ENCODE data around the gene PSG7. TPM values are rescaled to one million over a fixed set of nuclear protein-coding genes. Genes with fewer than 3 reads are reported as not detected.
"Not testable (repeated sequence)": the region's sequence is repeated elsewhere in the genome, so short reads cannot be mapped to it uniquely, and the experiment has no call there.

PSG7 gene
- polyA plus RNA-seq (2013, experiment 1 of 2) = not detected
- polyA plus RNA-seq (2013, experiment 2 of 2) = not detected

DNA sequence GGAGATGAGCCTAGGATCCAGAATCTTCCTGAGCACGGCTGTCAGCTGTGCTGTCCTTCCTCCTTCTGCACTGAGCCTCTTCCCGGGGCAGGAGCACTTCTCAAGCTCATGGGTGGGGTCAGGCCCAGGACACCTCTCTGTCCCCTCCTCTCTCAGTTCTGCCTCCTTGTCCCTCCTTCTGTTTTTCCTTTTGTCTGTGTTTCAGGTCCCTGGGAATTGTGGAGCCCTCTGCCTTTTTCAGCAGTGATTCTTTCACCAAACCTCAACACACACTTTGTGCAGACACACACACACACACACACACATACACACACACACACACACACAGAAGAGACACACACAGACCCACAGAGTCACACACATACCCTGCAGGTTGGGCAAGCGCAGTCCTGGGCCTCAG is at the start of gene PSG7:
Gene PSG7 (minus strand): TSS at position 101 of the 400 bp plus-strand sequence. CDS start 131 bp downstream, outside the sequence.
- not testable (repeated sequence) for H2BK5ac ChIP-seq (ENCODE audit: low read length); H3K4me3 ChIP-seq (ENCODE audit: low read length); H4K5ac ChIP-seq (ENCODE audit: low read length); DNase-seq; H3K4me2 ChIP-seq (ENCODE audit: low read length); H3K27me3 ChIP-seq (ENCODE audit: insufficient read depth, low read length, poor library complexity); H3K18ac ChIP-seq (ENCODE audit: low read length); H3K79me1 ChIP-seq (ENCODE audit: low read length); H3K4ac ChIP-seq (ENCODE audit: low read depth, low read length); H3K23ac ChIP-seq (ENCODE audit: low read length); H2AK5ac ChIP-seq (ENCODE audit: low read length); H4K8ac ChIP-seq (ENCODE audit: low read depth, low read length); H3K9ac ChIP-seq (ENCODE audit: low read length); H2BK15ac ChIP-seq (replicated peaks; ENCODE audit: low read depth); H3K36me3 ChIP-seq (ENCODE audit: control insufficient read depth, insufficient read depth, low read length); H3K4me1 ChIP-seq (ENCODE audit: control insufficient read depth, low read depth, low read length); H2BK120ac ChIP-seq (ENCODE audit: low read depth, low read length); H3K56ac ChIP-seq (ENCODE audit: low read length); H3K79me2 ChIP-seq (ENCODE audit: control insufficient read depth, insufficient read depth, low read length); H3K27ac ChIP-seq (ENCODE audit: low read depth, low read length)
- WGBS (ENCODE audit: extremely low coverage, insufficient coverage, low lambda C conversion rate) = no CpG with 5 or more reads among the region's 3 CpGs

DNA sequence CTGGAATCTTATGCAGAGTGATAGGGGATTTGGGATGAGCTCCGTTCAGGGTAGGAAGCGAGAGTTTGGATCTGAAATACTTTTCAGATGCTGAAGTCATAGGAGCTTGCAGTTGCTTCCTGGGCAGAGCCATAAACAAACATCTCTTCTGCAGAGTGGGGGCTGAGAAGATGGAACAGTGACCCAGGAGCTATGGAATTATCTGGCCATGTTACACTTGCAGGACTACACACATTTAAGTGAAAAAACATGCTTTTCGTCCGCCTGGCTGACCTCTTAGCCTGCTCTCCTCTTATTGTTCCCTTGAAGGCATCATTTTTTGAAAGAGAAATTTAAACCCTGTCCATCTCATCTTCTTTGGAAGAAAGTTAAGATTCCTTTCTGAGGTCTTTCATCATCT is 48.6 kb upstream of the PSG7 start:
- H3K56ac ChIP-seq (ENCODE audit: low read length) = no peak overlapping the region
- H3K36me3 ChIP-seq (ENCODE audit: control insufficient read depth, insufficient read depth, low read length) = no peaks in the 10 kb centered on the region
- H3K79me2 ChIP-seq (ENCODE audit: control insufficient read depth, insufficient read depth, low read length) = no peaks in the 10 kb centered on the region
- H2AK5ac ChIP-seq (ENCODE audit: low read length) = no peak overlapping the region
- H2BK5ac ChIP-seq (ENCODE audit: low read length) = no peak overlapping the region
- no peak overlapping the region for H3K4me3 ChIP-seq (ENCODE audit: low read length)
- no peak overlapping the region for H4K8ac ChIP-seq (ENCODE audit: low read depth, low read length)
- H3K18ac ChIP-seq (ENCODE audit: low read length) = no peak overlapping the region
- H4K5ac ChIP-seq (ENCODE audit: low read length) = no peak overlapping the region
- no peak overlapping the region for H2BK15ac ChIP-seq (replicated peaks; ENCODE audit: low read depth)
- no peak overlapping the region for H3K27ac ChIP-seq (ENCODE audit: low read depth, low read length)
- WGBS (ENCODE audit: extremely low coverage, insufficient coverage, low lambda C conversion rate) = no CpG with 5 or more reads among the region's 4 CpGs
- DNase-seq = no peak
- no peaks in the 10 kb centered on the region for H3K4me1 ChIP-seq (ENCODE audit: control insufficient read depth, low read depth, low read length)
- H3K27me3 ChIP-seq (ENCODE audit: insufficient read depth, low read length, poor library complexity) = no peaks in the 10 kb centered on the region
- H3K9ac ChIP-seq (ENCODE audit: low read length) = no peak overlapping the region
- no peaks in the 10 kb centered on the region for H3K79me1 ChIP-seq (ENCODE audit: low read length)
- no peak overlapping the region for H3K23ac ChIP-seq (ENCODE audit: low read length)
- no peak overlapping the region for H3K4me2 ChIP-seq (ENCODE audit: low read length)
- no peak overlapping the region for H3K4ac ChIP-seq (ENCODE audit: low read depth, low read length)
- no peak overlapping the region for H2BK120ac ChIP-seq (ENCODE audit: low read depth, low read length)

DNA sequence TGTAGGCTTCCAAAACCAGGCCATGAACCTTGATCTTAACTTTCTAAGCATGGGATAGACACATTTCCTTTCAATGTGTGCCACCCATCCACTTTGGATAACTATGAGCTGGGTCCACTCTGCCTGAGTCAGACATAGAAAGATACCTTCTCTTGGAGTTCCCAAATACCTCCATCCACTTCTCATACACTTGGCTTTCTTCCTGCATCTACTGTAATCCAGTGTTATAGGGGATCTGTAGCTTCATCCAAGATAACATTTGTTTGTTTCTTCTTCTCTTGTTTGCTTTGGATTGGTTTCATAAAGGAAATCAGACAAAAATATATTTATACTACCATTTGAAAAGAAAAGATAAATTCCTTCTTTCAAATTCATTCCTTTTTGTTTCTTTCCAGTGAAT is 45.1 kb upstream of the PSG7 start:
- H2BK5ac ChIP-seq (ENCODE audit: low read length); H3K4me3 ChIP-seq (ENCODE audit: low read length); H3K18ac ChIP-seq (ENCODE audit: low read length); H3K56ac ChIP-seq (ENCODE audit: low read length); H3K79me1 ChIP-seq (ENCODE audit: low read length); H4K8ac ChIP-seq (ENCODE audit: low read depth, low read length); H2BK120ac ChIP-seq (ENCODE audit: low read depth, low read length); H3K36me3 ChIP-seq (ENCODE audit: control insufficient read depth, insufficient read depth, low read length); H4K5ac ChIP-seq (ENCODE audit: low read length); H3K4me2 ChIP-seq (ENCODE audit: low read length); H3K27me3 ChIP-seq (ENCODE audit: insufficient read depth, low read length, poor library complexity); H3K9ac ChIP-seq (ENCODE audit: low read length); H3K23ac ChIP-seq (ENCODE audit: low read length); H3K27ac ChIP-seq (ENCODE audit: low read depth, low read length); H3K79me2 ChIP-seq (ENCODE audit: control insufficient read depth, insufficient read depth, low read length); H2BK15ac ChIP-seq (replicated peaks; ENCODE audit: low read depth); H3K4me1 ChIP-seq (ENCODE audit: control insufficient read depth, low read depth, low read length); H2AK5ac ChIP-seq (ENCODE audit: low read length); H3K4ac ChIP-seq (ENCODE audit: low read depth, low read length); DNase-seq: not testable (repeated sequence)

DNA sequence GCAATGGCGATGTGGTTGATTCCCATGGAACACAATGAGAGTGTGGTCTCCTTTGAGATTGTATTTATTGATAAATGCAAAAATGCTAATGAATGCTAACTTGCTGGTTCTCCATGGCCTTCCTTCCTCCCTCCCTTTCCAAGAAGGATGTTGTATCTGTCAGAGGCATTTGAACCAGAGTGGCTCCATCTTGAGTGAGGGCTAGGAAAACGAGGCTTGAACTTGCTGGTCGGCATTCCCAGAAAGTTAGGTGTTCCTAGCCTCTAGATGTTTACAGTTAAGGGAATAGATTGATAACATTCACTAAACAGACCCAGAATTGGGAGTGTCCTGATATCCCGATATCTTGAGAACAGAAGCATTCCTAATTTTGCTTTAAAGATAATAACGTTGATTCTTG is 34.4 kb upstream of the PSG7 start:
- H3K4ac ChIP-seq (ENCODE audit: low read depth, low read length); H4K8ac ChIP-seq (ENCODE audit: low read depth, low read length); H3K4me2 ChIP-seq (ENCODE audit: low read length); H3K36me3 ChIP-seq (ENCODE audit: control insufficient read depth, insufficient read depth, low read length); H2BK15ac ChIP-seq (replicated peaks; ENCODE audit: low read depth); H2AK5ac ChIP-seq (ENCODE audit: low read length); H3K79me2 ChIP-seq (ENCODE audit: control insufficient read depth, insufficient read depth, low read length); H3K56ac ChIP-seq (ENCODE audit: low read length); H4K5ac ChIP-seq (ENCODE audit: low read length); H2BK5ac ChIP-seq (ENCODE audit: low read length); H3K4me1 ChIP-seq (ENCODE audit: control insufficient read depth, low read depth, low read length); H3K9ac ChIP-seq (ENCODE audit: low read length); H3K27ac ChIP-seq (ENCODE audit: low read depth, low read length); H3K18ac ChIP-seq (ENCODE audit: low read length); H2BK120ac ChIP-seq (ENCODE audit: low read depth, low read length); H3K23ac ChIP-seq (ENCODE audit: low read length); H3K4me3 ChIP-seq (ENCODE audit: low read length); DNase-seq; H3K79me1 ChIP-seq (ENCODE audit: low read length); H3K27me3 ChIP-seq (ENCODE audit: insufficient read depth, low read length, poor library complexity): not testable (repeated sequence)
- WGBS (ENCODE audit: extremely low coverage, insufficient coverage, low lambda C conversion rate) = no CpG with 5 or more reads among the region's 5 CpGs

DNA sequence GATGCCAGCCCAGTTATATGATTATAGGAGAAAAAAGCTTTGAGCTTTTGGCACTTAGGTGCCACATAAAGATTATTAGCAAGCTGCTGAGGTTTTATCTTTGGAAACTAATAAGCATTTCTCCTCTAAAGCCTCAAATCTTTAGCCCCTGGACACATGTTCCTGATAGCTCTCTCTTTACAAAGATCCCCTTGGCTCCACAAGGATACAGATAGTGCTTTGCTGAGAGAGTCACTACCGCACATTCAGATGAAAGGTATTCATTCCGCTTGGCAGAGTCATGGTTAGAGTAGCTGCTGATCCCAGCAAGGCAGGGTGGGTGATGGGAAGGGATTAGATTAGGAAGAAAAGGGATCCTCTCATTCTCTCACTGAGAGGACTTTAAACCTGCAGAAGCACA is 28.2 kb upstream of the PSG7 start:
- H3K56ac ChIP-seq (ENCODE audit: low read length) = no peak overlapping the region
- no peak overlapping the region for H3K4ac ChIP-seq (ENCODE audit: low read depth, low read length)
- no peak overlapping the region for H4K5ac ChIP-seq (ENCODE audit: low read length)
- no peak overlapping the region for H4K8ac ChIP-seq (ENCODE audit: low read depth, low read length)
- H3K4me2 ChIP-seq (ENCODE audit: low read length) = no peak overlapping the region
- DNase-seq = no peak
- no peaks in the 10 kb centered on the region for H3K79me1 ChIP-seq (ENCODE audit: low read length)
- H2AK5ac ChIP-seq (ENCODE audit: low read length) = no peak overlapping the region
- H2BK5ac ChIP-seq (ENCODE audit: low read length) = no peak overlapping the region
- H3K4me1 ChIP-seq (ENCODE audit: control insufficient read depth, low read depth, low read length) = no peaks in the 10 kb centered on the region
- no peak overlapping the region for H2BK120ac ChIP-seq (ENCODE audit: low read depth, low read length)
- no peak overlapping the region for H3K4me3 ChIP-seq (ENCODE audit: low read length)
- no peak overlapping the region for H3K9ac ChIP-seq (ENCODE audit: low read length)
- no peak overlapping the region for H3K27ac ChIP-seq (ENCODE audit: low read depth, low read length)
- no peak overlapping the region for H3K23ac ChIP-seq (ENCODE audit: low read length)
- no peak overlapping the region for H2BK15ac ChIP-seq (replicated peaks; ENCODE audit: low read depth)
- H3K18ac ChIP-seq (ENCODE audit: low read length) = no peak overlapping the region
- no peaks in the 10 kb centered on the region for H3K36me3 ChIP-seq (ENCODE audit: control insufficient read depth, insufficient read depth, low read length)
- no peaks in the 10 kb centered on the region for H3K79me2 ChIP-seq (ENCODE audit: control insufficient read depth, insufficient read depth, low read length)
- WGBS (ENCODE audit: extremely low coverage, insufficient coverage, low lambda C conversion rate) = no CpG with 5 or more reads among the region's 2 CpGs
- no peaks in the 10 kb centered on the region for H3K27me3 ChIP-seq (ENCODE audit: insufficient read depth, low read length, poor library complexity)

DNA sequence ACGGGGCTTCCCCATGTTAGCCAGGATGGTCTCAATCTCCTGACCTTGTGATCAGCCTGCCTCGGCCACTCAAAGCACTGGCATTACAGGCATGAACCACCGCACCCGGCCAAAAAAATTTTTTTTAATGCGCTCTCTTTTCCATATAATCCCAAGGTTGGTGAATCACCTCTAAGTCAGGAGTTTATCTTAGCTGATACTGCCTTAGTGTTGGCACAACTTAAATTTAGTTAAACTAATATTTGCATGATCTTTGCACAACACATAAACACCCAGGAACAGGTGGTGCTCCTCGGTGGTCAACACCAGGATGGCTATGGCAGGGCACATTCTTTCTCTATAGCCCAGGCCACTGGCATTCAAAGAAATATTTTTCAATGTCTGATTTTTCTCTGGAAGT is 24.1 kb upstream of the PSG7 start:
- no peaks in the 10 kb centered on the region for H3K27me3 ChIP-seq (ENCODE audit: insufficient read depth, low read length, poor library complexity)
- no peak overlapping the region for H2BK5ac ChIP-seq (ENCODE audit: low read length)
- H3K79me1 ChIP-seq (ENCODE audit: low read length) = no peaks in the 10 kb centered on the region
- no peak overlapping the region for H3K4ac ChIP-seq (ENCODE audit: low read depth, low read length)
- no peak overlapping the region for H4K5ac ChIP-seq (ENCODE audit: low read length)
- no peak overlapping the region for H4K8ac ChIP-seq (ENCODE audit: low read depth, low read length)
- no CpG with 5 or more reads among the region's 6 CpGs for WGBS (ENCODE audit: extremely low coverage, insufficient coverage, low lambda C conversion rate)
- no peak overlapping the region for H3K4me2 ChIP-seq (ENCODE audit: low read length)
- no peak for DNase-seq
- no peak overlapping the region for H3K18ac ChIP-seq (ENCODE audit: low read length)
- no peak overlapping the region for H3K4me3 ChIP-seq (ENCODE audit: low read length)
- no peaks in the 10 kb centered on the region for H3K36me3 ChIP-seq (ENCODE audit: control insufficient read depth, insufficient read depth, low read length)
- H3K56ac ChIP-seq (ENCODE audit: low read length) = no peak overlapping the region
- no peak overlapping the region for H3K9ac ChIP-seq (ENCODE audit: low read length)
- H3K27ac ChIP-seq (ENCODE audit: low read depth, low read length) = no peak overlapping the region
- no peak overlapping the region for H2BK120ac ChIP-seq (ENCODE audit: low read depth, low read length)
- H3K23ac ChIP-seq (ENCODE audit: low read length) = no peak overlapping the region
- H3K4me1 ChIP-seq (ENCODE audit: control insufficient read depth, low read depth, low read length) = no peaks in the 10 kb centered on the region
- no peak overlapping the region for H2AK5ac ChIP-seq (ENCODE audit: low read length)
- H2BK15ac ChIP-seq (replicated peaks; ENCODE audit: low read depth) = no peak overlapping the region
- no peaks in the 10 kb centered on the region for H3K79me2 ChIP-seq (ENCODE audit: control insufficient read depth, insufficient read depth, low read length)

Measured in mesendoderm (in vitro differentiated cells).